IMR-90 (cell line): ENCODE data around the gene SLC16A7. TPM values are rescaled to one million over a fixed set of nuclear protein-coding genes. Genes with fewer than 3 reads are reported as not detected.

Experiments used
- ATAC-seq: fragments of 200-7000 bp; cut with Tn5 transposase; 2 replicates; pipeline ENCODE4 v1.9.1; 2020; ENCODE audit warnings: low read depth, mild to moderate bottlenecking, moderate library complexity
- BruUV-seq: library from RNA; stranded (reverse); fragments of 400-500 nt; replicated peaks from 2 replicates; lab custom pipeline; 2021; lab: Mats Ljungman, UMichigan
- CTCF ChIA-PET: fragments of 300-600 bp; formaldehyde crosslinking; extraction: SDS; loops from one replicate; lab custom pipeline; 2021; ENCODE audit warnings: antibody characterized with exemption; lab: Yijun Ruan, JAX
- POLR2A ChIA-PET: fragments of 300-600 bp; sonication (Branson Sonifier 250); formaldehyde crosslinking; loops from one replicate; lab custom pipeline; 2022; ENCODE audit warnings: antibody characterized with exemption; ENCODE audit not compliant: unreplicated experiment; lab: Charles Lee
- DNase-seq: peaks from one replicate; pipeline ENCODE4 v3.0.0; 2013
- H2AFZ ChIP-seq: replicated peaks from 2 replicates; pipeline ENCODE3; 2013; ENCODE audit warnings: low read length, mild to moderate bottlenecking; ENCODE audit not compliant: poor library complexity
- H2AK5ac ChIP-seq: 2 replicates; pipeline ENCODE4 v1.6.1; 2013; ENCODE audit warnings: low read depth, low read length, inconsistent platforms
- H2AK9ac ChIP-seq: replicated peaks from 2 replicates; pipeline ENCODE3; 2013; ENCODE audit warnings: mild to moderate bottlenecking, low read depth, low read length, moderate library complexity; ENCODE audit not compliant: poor library complexity
- H2BK120ac ChIP-seq: 2 replicates; pipeline ENCODE4 v1.6.1; 2013; ENCODE audit warnings: low read depth, low read length, inconsistent platforms
- H2BK15ac ChIP-seq: 3 replicates; pipeline ENCODE4 v1.6.1; 2013; ENCODE audit warnings: low read depth, low read length, inconsistent platforms
- H2BK20ac ChIP-seq: 2 replicates; pipeline ENCODE4 v1.6.1; 2013; ENCODE audit warnings: low read depth, mild to moderate bottlenecking, inconsistent platforms, low read length, moderate library complexity
- H2BK5ac ChIP-seq: 2 replicates; pipeline ENCODE4 v1.6.1; 2013; ENCODE audit warnings: mild to moderate bottlenecking, low read depth, low read length, inconsistent platforms; ENCODE audit not compliant: poor library complexity, severe bottlenecking
- H3K14ac ChIP-seq: replicated peaks from 2 replicates; pipeline ENCODE4 v1.6.1; 2013; ENCODE audit warnings: low read depth, low read length, inconsistent platforms
- H3K18ac ChIP-seq: 2 replicates; pipeline ENCODE4 v1.6.1; 2013; ENCODE audit warnings: low read depth, low read length, control low read depth
- H3K23ac ChIP-seq: 2 replicates; pipeline ENCODE4 v1.6.1; 2013; ENCODE audit warnings: low read depth, low read length, inconsistent platforms
- H3K27ac ChIP-seq: 2 replicates; pipeline ENCODE4 v1.5.1; 2013; ENCODE audit warnings: mild to moderate bottlenecking, control low read depth, low read length; ENCODE audit not compliant: insufficient read depth
- H3K27me3 ChIP-seq: 2 replicates; pipeline ENCODE4 v1.6.1; 2013; ENCODE audit warnings: low read length; ENCODE audit not compliant: control insufficient read depth, insufficient read depth
- H3K36me3 ChIP-seq: 2 replicates; pipeline ENCODE4 v1.6.1; 2013; ENCODE audit warnings: low read length, mixed read lengths; ENCODE audit not compliant: control insufficient read depth, insufficient read depth
- H3K4ac ChIP-seq: 2 replicates; pipeline ENCODE4 v1.6.1; 2013; ENCODE audit warnings: low read depth, low read length, inconsistent platforms
- H3K4me1 ChIP-seq: 2 replicates; pipeline ENCODE4 v1.6.1; 2013; ENCODE audit warnings: low read length, mixed read lengths; ENCODE audit not compliant: control insufficient read depth, insufficient read depth
- H3K4me2 ChIP-seq: 2 replicates; pipeline ENCODE4 v1.6.1; 2013; ENCODE audit warnings: low read depth, mild to moderate bottlenecking, control low read depth, low read length, moderate library complexity
- H3K4me3 ChIP-seq: 2 replicates; pipeline ENCODE4 v1.5.1; 2013; ENCODE audit warnings: low read depth, mild to moderate bottlenecking, control low read depth, low read length, moderate library complexity; ENCODE audit not compliant: insufficient read depth
- H3K56ac ChIP-seq: 2 replicates; pipeline ENCODE4 v1.6.1; 2013; ENCODE audit warnings: low read length, inconsistent platforms; ENCODE audit not compliant: insufficient read depth; ENCODE audit errors: extremely low read depth
- H3K79me1 ChIP-seq, 2 experiments: 2 replicates each; pipeline ENCODE4 v1.6.1; 2013; ENCODE audit warnings: low read length in 2 of 2, inconsistent platforms in 1 of 2, low read depth in 1 of 2
- H3K9ac ChIP-seq: 2 replicates; pipeline ENCODE4 v1.6.1; 2013; ENCODE audit warnings: low read depth, low read length, control low read depth
- H3K9me1 ChIP-seq: 2 replicates; pipeline ENCODE4 v1.6.1; 2013; ENCODE audit warnings: low read length, inconsistent platforms; ENCODE audit not compliant: insufficient read depth
- H3K9me3 ChIP-seq: 2 replicates; pipeline ENCODE4 v1.6.1; 2013; ENCODE audit warnings: low read length; ENCODE audit not compliant: control insufficient read depth, insufficient read depth
- H4K20me1 ChIP-seq: 2 replicates; pipeline ENCODE4 v1.6.1; 2013; ENCODE audit warnings: low read length, inconsistent platforms; ENCODE audit not compliant: insufficient read depth
- H4K5ac ChIP-seq: 2 replicates; pipeline ENCODE4 v1.6.1; 2013; ENCODE audit warnings: mild to moderate bottlenecking, low read depth, low read length, control low read depth
- H4K8ac ChIP-seq, 2 experiments: 2 replicates each; pipeline ENCODE4 v1.6.1; 2013; ENCODE audit warnings: low read depth in 2 of 2, low read length in 2 of 2, control low read depth in 1 of 2, inconsistent platforms in 1 of 2
- H4K91ac ChIP-seq: 2 replicates; pipeline ENCODE4 v1.6.1; 2013; ENCODE audit warnings: low read depth, low read length, inconsistent platforms; ENCODE audit not compliant: insufficient read depth
- BHLHE40 ChIP-seq: fragments of 150-350 bp; IDR thresholded peaks from 2 replicates; pipeline ENCODE4 v1.6.1; 2016; ENCODE audit warnings: mild to moderate bottlenecking, low read depth, low read length
- CEBPB ChIP-seq: IDR thresholded peaks from 2 replicates; pipeline ENCODE4 v1.6.1; 2012; ENCODE audit warnings: low read depth, low read length, improper control_type of control experiment
- CHD1 ChIP-seq: IDR thresholded peaks from 2 replicates; pipeline ENCODE4 v1.6.1; 2012; ENCODE audit warnings: low read depth, low read length, improper control_type of control experiment
- CTCF ChIP-seq: conservative IDR thresholded peaks from 2 replicates; pipeline ENCODE4 v1.5.1; 2012; ENCODE audit warnings: mild to moderate bottlenecking, low read depth, low read length, improper control_type of control experiment
- ELK1 ChIP-seq: fragments of 150-350 bp; IDR thresholded peaks from 2 replicates; pipeline ENCODE4 v1.6.1; 2016; ENCODE audit warnings: low read depth, mild to moderate bottlenecking, low read length, moderate library complexity, borderline replicate concordance
- FOS ChIP-seq: fragments of 150-350 bp; IDR thresholded peaks from 2 replicates; pipeline ENCODE4 v1.6.1; 2016; ENCODE audit warnings: low read depth, low read length
- MAFK ChIP-seq: IDR thresholded peaks from 2 replicates; pipeline ENCODE4 v1.6.1; 2012; ENCODE audit warnings: low read depth, low read length, improper control_type of control experiment
- MAZ ChIP-seq: IDR thresholded peaks from 2 replicates; pipeline ENCODE4 v1.6.1; 2012; ENCODE audit warnings: low read depth, mild to moderate bottlenecking, low read length, improper control_type of control experiment, moderate library complexity, borderline replicate concordance
- MXI1 ChIP-seq: IDR thresholded peaks from 2 replicates; pipeline ENCODE4 v1.6.1; 2012; ENCODE audit warnings: low read depth, mild to moderate bottlenecking, low read length, moderate library complexity, borderline replicate concordance
- NFE2L2 ChIP-seq: fragments of 150-350 bp; IDR thresholded peaks from 2 replicates; pipeline ENCODE4 v1.6.1; 2016; ENCODE audit warnings: low read depth, mild to moderate bottlenecking, low read length
- POLR2A ChIP-seq: IDR thresholded peaks from 2 replicates; pipeline ENCODE4 v1.6.1; 2012; ENCODE audit warnings: mild to moderate bottlenecking, low read depth, low read length
- RAD21 ChIP-seq: IDR thresholded peaks from 2 replicates; pipeline ENCODE4 v1.6.1; 2012; ENCODE audit warnings: low read length, improper control_type of control experiment
- RCOR1 ChIP-seq: IDR thresholded peaks from 2 replicates; pipeline ENCODE4 v1.6.1; 2012; ENCODE audit warnings: mild to moderate bottlenecking, low read length, improper control_type of control experiment; ENCODE audit not compliant: insufficient replicate concordance
- RFX5 ChIP-seq: IDR thresholded peaks from 2 replicates; pipeline ENCODE4 v1.8.0; 2012; ENCODE audit warnings: low read depth, mild to moderate bottlenecking, low read length, moderate library complexity
- SMC3 ChIP-seq: fragments of 150-350 bp; IDR thresholded peaks from 2 replicates; pipeline ENCODE4 v1.6.1; 2016; ENCODE audit warnings: low read depth, mild to moderate bottlenecking, antibody characterized with exemption, low read length, moderate library complexity
- USF2 ChIP-seq: fragments of 150-350 bp; IDR thresholded peaks from 2 replicates; pipeline ENCODE4 v1.6.1; 2017; ENCODE audit warnings: mild to moderate bottlenecking, antibody characterized with exemption, low read length, low read depth
- dilution Hi-C: fragments of 300-500 bp; cut with HindIII; formaldehyde crosslinking; loops from one replicate; pipeline ENCODE4 v1.14.3; 2018; ENCODE audit warnings: low sequenced_read_pairs; ENCODE audit not compliant: unreplicated experiment
- in situ Hi-C: fragments of 300-500 bp; cut with MboI; formaldehyde crosslinking; loops from 3 replicates; pipeline ENCODE4 v1.14.3; 2019; ENCODE audit warnings: low sequenced_read_pairs, inconsistent platforms, mixed read lengths
- intact Hi-C: fragments of 100-400 bp; cut with micrococcal nuclease; formaldehyde crosslinking; loops from 2 replicates; pipeline ENCODE4 v1.10.0; 2022
- polyA plus RNA-seq, 3 experiments: library from polyadenylated mRNA; depleted of rRNA; stranded (reverse); fragments of >200 nt; gene quantifications; 2 replicates each; pipeline ENCODE4 v1.2.3, GENCODE V29; 2012; ENCODE audit warnings: low replicate concordance in 1 of 3
- total RNA-seq: library from RNA; depleted of rRNA; stranded (reverse); fragments of >200 nt; gene quantifications from 2 replicates; pipeline ENCODE4 v1.2.3, GENCODE V29; 2012

SLC16A7 gene
- total and polyA plus RNA-seq, 2 of the 4 experiments (the other 2 are of a cell fraction) = 2.6 to 21.5 TPM

- in situ Hi-C loops (no loop called here), dilution Hi-C loops (no loop called here), intact Hi-C loops (no loop called here)
- Histone ChIP-seq H3K4me3 (no peak overlapping the region), H3K4me1 (no peaks in the 10 kb centered on the region), H3K79me1 (peaks cover 0 to 1% of the 10 kb centered on the region in 2 experiments; a peak in 1 of 4 replicates), H2AK5ac (no peak overlapping the region), H3K18ac (no peak overlapping the region), H3K23ac (no peak overlapping the region), H2BK5ac (no peak overlapping the region), H3K27ac (no peak overlapping the region), H3K56ac (no peak overlapping the region), H3K36me3 (no peaks in the 10 kb centered on the region), H3K9me1 (no peaks in the 10 kb centered on the region), H4K5ac (no peak overlapping the region), H2BK15ac (no peak overlapping the region), H3K4ac (no peak overlapping the region), H3K9me3 (no peaks in the 10 kb centered on the region), H3K9ac (no peak overlapping the region), H2AK9ac (no peak overlapping the region), H3K14ac (no peak overlapping the region; the same call in 1 of the 2 replicates), H2BK120ac (no peak overlapping the region), H4K20me1 (no peaks in the 10 kb centered on the region), H4K8ac (no peak overlapping the region), H3K27me3 (no peaks in the 10 kb centered on the region), H2AFZ (no peak overlapping the region), H2BK20ac (no peak overlapping the region), H3K4me2 (no peak overlapping the region), H4K91ac (no peak overlapping the region)
- ATAC-seq (no peak), DNase-seq (peak; percentile 0)
- POLR2A ChIA-PET = no interaction called here
- no TSS peak for BruUV-seq
- CTCF ChIA-PET = interaction anchor here (0.9 kb wide), 1 partner anchor 24 kb away, joined by 3 read pairs; no protein-coding TSS in a partner anchor
- TF ChIP-seq POLR2A (no peak), CEBPB (no peak), SMC3 (no peak), BHLHE40 (no peak), MXI1 (no peak), NFE2L2 (no peak), ELK1 (no peak), RAD21 (no peak), RFX5 (no peak), CTCF (no peak), USF2 (no peak), RCOR1 (no peak), FOS (no peak), CHD1 (no peak), MAZ (no peak), MAFK (no peak)
These were observed 41.9 kb downstream of the SLC16A7 start for GRCh38 chr12:59637692-59638070.
